Measurements from ENCODE around the gene AGBL2.

AGBL2 gene

DNA sequence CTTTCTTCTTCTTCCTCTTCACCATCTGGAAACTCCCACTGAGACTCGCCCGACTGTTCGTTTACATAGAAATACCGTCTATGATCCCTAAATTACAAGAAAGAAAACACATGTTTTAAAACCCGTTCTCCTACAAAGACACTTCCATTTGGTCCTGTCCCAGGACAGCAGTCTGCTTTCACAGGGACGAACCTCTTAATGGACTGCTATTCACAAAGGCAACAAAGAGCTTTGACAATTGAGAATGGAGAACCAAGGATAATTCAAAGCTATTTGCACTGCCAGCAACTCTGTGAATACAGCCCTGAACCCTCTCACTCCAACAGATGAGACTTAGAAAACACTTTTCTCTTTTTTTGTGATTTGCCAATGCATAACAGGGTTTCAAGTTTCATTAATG, 16.3 kb upstream of the AGBL2 start:
- H3K27me3 ChIP-seq (ENCODE audit: insufficient read depth, low read length, poor library complexity): no peaks in the 10 kb centered on the region
- H3K27ac ChIP-seq (ENCODE audit: low read length): no peak overlapping the region
- no peaks in the 10 kb centered on the region for H3K4me1 ChIP-seq (ENCODE audit: insufficient read depth, low read length)
- no peak overlapping the region for H3K4me2 ChIP-seq (ENCODE audit: insufficient read depth, low read length)
- no peak for TF ChIP-seq CTCF (IDR thresholded peaks at IDR 0.05; ENCODE audit: borderline replicate concordance, extremely low read depth, low read length, poor library complexity, severe bottlenecking)
- TF ChIP-seq EZH2 (IDR thresholded peaks at IDR 0.05; ENCODE audit: borderline replicate concordance, low read depth, low read length, severe bottlenecking): no peak
- no peaks in the 10 kb centered on the region for H3K9me3 ChIP-seq (ENCODE audit: insufficient read depth, low read length, severe bottlenecking)
- no peak overlapping the region for H3K4me3 ChIP-seq (ENCODE audit: low read depth in 1 of 2, low read length in 2 of 2)
- no peak overlapping the region for H2AFZ ChIP-seq (ENCODE audit: low read depth, low read length)
- H4K20me1 ChIP-seq (ENCODE audit: insufficient read depth, low read length): no peaks in the 10 kb centered on the region
- peaks cover 98% of the 10 kb centered on the region for H3K36me3 ChIP-seq (ENCODE audit: insufficient read depth, low read length)
- DNase-seq: no peak
- no peak for ATAC-seq (ENCODE audit: insufficient read depth, low read depth)
- H3K79me2 ChIP-seq (ENCODE audit: insufficient read depth, low read length): peaks cover 7% of the 10 kb centered on the region; the same call in 1 of the 2 replicates
- no peak overlapping the region for H3K9ac ChIP-seq (ENCODE audit: low read depth, low read length)

DNA sequence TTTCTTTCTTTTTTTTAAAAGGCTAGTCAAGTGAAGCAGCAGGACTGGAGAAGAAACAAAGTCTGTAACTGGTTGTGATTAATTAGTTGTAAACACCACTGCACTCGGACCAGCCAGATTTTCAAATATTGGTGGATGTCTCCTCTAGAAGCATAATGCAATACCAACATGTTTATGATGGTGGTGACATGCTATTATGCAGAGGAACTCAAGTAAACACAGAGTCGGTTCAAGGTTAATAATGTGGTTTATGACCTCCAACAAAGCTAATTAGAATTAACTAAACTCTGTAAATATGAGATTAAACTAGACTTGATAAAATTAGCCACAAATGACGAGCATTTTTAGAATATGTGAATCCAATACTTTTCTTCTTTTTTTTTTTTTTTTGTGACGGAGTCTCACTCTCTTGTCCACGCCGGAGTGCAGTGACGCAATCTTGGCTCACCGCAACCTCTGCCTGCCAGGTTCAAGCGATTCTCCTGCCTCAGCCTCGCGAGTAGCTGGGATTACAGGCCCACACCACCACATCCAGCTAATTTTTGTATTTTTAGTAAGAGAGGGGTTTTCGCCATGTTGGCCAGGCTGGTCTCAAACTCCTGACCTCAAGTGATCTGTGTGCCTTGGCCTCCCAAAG, 11.8 kb upstream of the AGBL2 start:
- peaks cover 3% of the 10 kb centered on the region; the same call in 1 of the 2 replicates for H4K20me1 ChIP-seq (ENCODE audit: insufficient read depth, low read length)
- TF ChIP-seq CTCF (IDR thresholded peaks at IDR 0.05; ENCODE audit: borderline replicate concordance, extremely low read depth, low read length, poor library complexity, severe bottlenecking) (no peak), EZH2 (IDR thresholded peaks at IDR 0.05; ENCODE audit: borderline replicate concordance, low read depth, low read length, severe bottlenecking) (no peak)
- DNase-seq: no peak
- H3K36me3 ChIP-seq (ENCODE audit: insufficient read depth, low read length): peaks cover 100% of the 10 kb centered on the region
- H3K27ac ChIP-seq (ENCODE audit: low read length): no peak overlapping the region
- H2AFZ ChIP-seq (ENCODE audit: low read depth, low read length): no peak overlapping the region
- no peak for ATAC-seq (ENCODE audit: insufficient read depth, low read depth)
- H3K27me3 ChIP-seq (ENCODE audit: insufficient read depth, low read length, poor library complexity): no peaks in the 10 kb centered on the region
- H3K9me3 ChIP-seq (ENCODE audit: insufficient read depth, low read length, severe bottlenecking): no peaks in the 10 kb centered on the region
- no peak overlapping the region for H3K9ac ChIP-seq (ENCODE audit: low read depth, low read length)
- no peak overlapping the region for H3K4me3 ChIP-seq (ENCODE audit: low read depth in 1 of 2, low read length in 2 of 2)
- H3K4me2 ChIP-seq (ENCODE audit: insufficient read depth, low read length): no peak overlapping the region
- H3K4me1 ChIP-seq (ENCODE audit: insufficient read depth, low read length): no peaks in the 10 kb centered on the region
- H3K79me2 ChIP-seq (ENCODE audit: insufficient read depth, low read length): 0 out of 2 replicates have a peak, but pooled peaks cover 2% of the 10 kb centered on the region

GRCh38 chr11:47726118-47726442, 10.9 kb upstream of the AGBL2 start:
- H3K9me3 ChIP-seq (ENCODE audit: insufficient read depth, low read length, severe bottlenecking): no peaks in the 10 kb centered on the region
- ATAC-seq (ENCODE audit: insufficient read depth, low read depth) (no peak), DNase-seq (no peak)
- no peaks in the 10 kb centered on the region for H3K4me1 ChIP-seq (ENCODE audit: insufficient read depth, low read length)
- H4K20me1 ChIP-seq (ENCODE audit: insufficient read depth, low read length): peaks cover 3% of the 10 kb centered on the region; the same call in 1 of the 2 replicates
- no peak for TF ChIP-seq EZH2 (IDR thresholded peaks at IDR 0.05; ENCODE audit: borderline replicate concordance, low read depth, low read length, severe bottlenecking)
- no peak for TF ChIP-seq CTCF (IDR thresholded peaks at IDR 0.05; ENCODE audit: borderline replicate concordance, extremely low read depth, low read length, poor library complexity, severe bottlenecking)
- peaks cover 97% of the 10 kb centered on the region for H3K36me3 ChIP-seq (ENCODE audit: insufficient read depth, low read length)
- no peak overlapping the region for H2AFZ ChIP-seq (ENCODE audit: low read depth, low read length)
- H3K4me3 ChIP-seq (ENCODE audit: low read depth in 1 of 2, low read length in 2 of 2): no peak overlapping the region
- H3K9ac ChIP-seq (ENCODE audit: low read depth, low read length): no peak overlapping the region
- 0 out of 2 replicates have a peak, but pooled peaks cover 2% of the 10 kb centered on the region for H3K79me2 ChIP-seq (ENCODE audit: insufficient read depth, low read length)
- no peak overlapping the region for H3K4me2 ChIP-seq (ENCODE audit: insufficient read depth, low read length)
- no peaks in the 10 kb centered on the region for H3K27me3 ChIP-seq (ENCODE audit: insufficient read depth, low read length, poor library complexity)
- H3K27ac ChIP-seq (ENCODE audit: low read length): no peak overlapping the region
